ENCODE data around the gene TMEM30A.

TMEM30A gene

DNA sequence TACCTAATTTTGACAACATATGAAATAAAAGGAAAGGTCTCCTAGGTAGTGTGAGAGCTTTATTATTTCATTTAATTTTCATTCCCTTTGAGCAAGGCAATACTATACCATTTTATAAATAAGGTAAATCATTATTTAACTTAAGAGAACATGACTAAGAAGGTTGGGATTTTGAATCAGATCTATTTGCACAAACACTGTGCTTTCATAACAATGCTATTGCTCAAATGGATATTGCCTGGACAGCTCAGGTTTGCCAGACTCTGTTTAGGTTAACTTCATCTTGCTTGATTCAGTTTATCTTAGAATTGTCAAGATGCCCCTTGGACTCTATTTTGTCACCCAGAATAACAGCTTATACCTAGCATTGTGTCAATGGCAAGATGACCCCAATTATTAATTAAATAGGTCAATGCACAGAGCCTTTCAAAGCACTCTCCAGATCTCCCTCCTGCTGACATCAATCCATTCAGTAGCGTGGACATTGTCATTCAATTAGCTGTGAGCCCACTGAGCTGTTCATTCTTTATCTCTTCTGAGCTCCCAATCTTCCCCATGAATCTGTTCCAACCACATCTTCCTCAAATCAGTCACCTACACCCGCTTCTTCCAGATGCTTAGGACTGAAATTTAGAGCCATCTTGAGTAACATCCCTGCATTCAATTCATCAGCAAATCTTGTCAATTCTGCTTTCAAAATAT is 42.1 kb upstream of the TMEM30A start:
- Histone ChIP-seq H3K27ac (ENCODE audit: low read depth, low read length) (no peak overlapping the region), H4K5ac (ENCODE audit: low read length) (no peak overlapping the region), H3K56ac (ENCODE audit: low read length) (no peak overlapping the region), H3K4me2 (ENCODE audit: low read length) (no peak overlapping the region), H2BK5ac (ENCODE audit: low read length) (no peak overlapping the region), H3K36me3 (ENCODE audit: control insufficient read depth, insufficient read depth, low read length) (no peaks in the 10 kb centered on the region), H2BK15ac (replicated peaks; ENCODE audit: low read depth) (no peak overlapping the region), H3K9ac (ENCODE audit: low read length) (no peak overlapping the region), H4K8ac (ENCODE audit: low read depth, low read length) (no peak overlapping the region), H3K79me2 (ENCODE audit: control insufficient read depth, insufficient read depth, low read length) (no peaks in the 10 kb centered on the region), H3K23ac (ENCODE audit: low read length) (no peak overlapping the region), H3K4me1 (ENCODE audit: control insufficient read depth, low read depth, low read length) (no peaks in the 10 kb centered on the region), H3K79me1 (ENCODE audit: low read length) (no peaks in the 10 kb centered on the region), H2BK120ac (ENCODE audit: low read depth, low read length) (no peak overlapping the region), H3K4me3 (ENCODE audit: low read length) (no peak overlapping the region), H3K27me3 (ENCODE audit: insufficient read depth, low read length, poor library complexity) (no peaks in the 10 kb centered on the region), H2AK5ac (ENCODE audit: low read length) (no peak overlapping the region), H3K4ac (ENCODE audit: low read depth, low read length) (no peak overlapping the region), H3K18ac (ENCODE audit: low read length) (no peak overlapping the region)
- no peak for DNase-seq
- WGBS (ENCODE audit: extremely low coverage, insufficient coverage, low lambda C conversion rate): no CpG with 5 or more reads among the region's 2 CpGs

- Histone ChIP-seq H3K4me3 (ENCODE audit: low read length) (no peak overlapping the region), H3K4ac (ENCODE audit: low read depth, low read length) (no peak overlapping the region), H2BK5ac (ENCODE audit: low read length) (no peak overlapping the region), H3K36me3 (ENCODE audit: control insufficient read depth, insufficient read depth, low read length) (no peaks in the 10 kb centered on the region), H2BK120ac (ENCODE audit: low read depth, low read length) (no peak overlapping the region), H2AK5ac (ENCODE audit: low read length) (no peak overlapping the region), H3K79me2 (ENCODE audit: control insufficient read depth, insufficient read depth, low read length) (no peaks in the 10 kb centered on the region), H3K4me1 (ENCODE audit: control insufficient read depth, low read depth, low read length) (peaks cover 4% of the 10 kb centered on the region), H3K27me3 (ENCODE audit: insufficient read depth, low read length, poor library complexity) (no peaks in the 10 kb centered on the region), H3K18ac (ENCODE audit: low read length) (no peak overlapping the region), H2BK15ac (replicated peaks; ENCODE audit: low read depth) (no peak overlapping the region), H3K56ac (ENCODE audit: low read length) (no peak overlapping the region), H3K79me1 (ENCODE audit: low read length) (no peaks in the 10 kb centered on the region), H3K9ac (ENCODE audit: low read length) (no peak overlapping the region), H3K23ac (ENCODE audit: low read length) (no peak overlapping the region), H3K27ac (ENCODE audit: low read depth, low read length) (no peak overlapping the region), H4K5ac (ENCODE audit: low read length) (no peak overlapping the region), H4K8ac (ENCODE audit: low read depth, low read length) (no peak overlapping the region), H3K4me2 (ENCODE audit: low read length) (no peak overlapping the region)
- WGBS (ENCODE audit: extremely low coverage, insufficient coverage, low lambda C conversion rate): no CpG with 5 or more reads among the region's 2 CpGs
- no peak for DNase-seq
These were observed 34.3 kb upstream of the TMEM30A start for GRCh38 chr6:75318900-75319299.

GRCh38 chr6:75317503-75318206 is 33.1 kb upstream of the TMEM30A start:
- Histone ChIP-seq H3K79me1 (ENCODE audit: low read length) (no peaks in the 10 kb centered on the region), H4K5ac (ENCODE audit: low read length) (no peak overlapping the region), H3K9ac (ENCODE audit: low read length) (no peak overlapping the region), H4K8ac (ENCODE audit: low read depth, low read length) (no peak overlapping the region), H3K4me3 (ENCODE audit: low read length) (no peak overlapping the region), H3K36me3 (ENCODE audit: control insufficient read depth, insufficient read depth, low read length) (no peaks in the 10 kb centered on the region), H2AK5ac (ENCODE audit: low read length) (no peak overlapping the region), H3K4me2 (ENCODE audit: low read length) (no peak overlapping the region), H2BK120ac (ENCODE audit: low read depth, low read length) (peak overlapping the region; percentile 93), H3K27ac (ENCODE audit: low read depth, low read length) (peak overlapping the region; percentile 34), H3K56ac (ENCODE audit: low read length) (peak overlapping the region; percentile 28), H2BK15ac (replicated peaks; ENCODE audit: low read depth) (no peak overlapping the region), H3K79me2 (ENCODE audit: control insufficient read depth, insufficient read depth, low read length) (no peaks in the 10 kb centered on the region), H3K18ac (ENCODE audit: low read length) (peak overlapping the region; percentile 53), H3K27me3 (ENCODE audit: insufficient read depth, low read length, poor library complexity) (no peaks in the 10 kb centered on the region), H3K4ac (ENCODE audit: low read depth, low read length) (no peak overlapping the region), H2BK5ac (ENCODE audit: low read length) (peak overlapping the region; percentile 6), H3K23ac (ENCODE audit: low read length) (no peak overlapping the region), H3K4me1 (ENCODE audit: control insufficient read depth, low read depth, low read length) (peaks cover 4% of the 10 kb centered on the region)
- no CpG with 5 or more reads among the region's 4 CpGs for WGBS (ENCODE audit: extremely low coverage, insufficient coverage, low lambda C conversion rate)
- peak; percentile 81 for DNase-seq

DNA sequence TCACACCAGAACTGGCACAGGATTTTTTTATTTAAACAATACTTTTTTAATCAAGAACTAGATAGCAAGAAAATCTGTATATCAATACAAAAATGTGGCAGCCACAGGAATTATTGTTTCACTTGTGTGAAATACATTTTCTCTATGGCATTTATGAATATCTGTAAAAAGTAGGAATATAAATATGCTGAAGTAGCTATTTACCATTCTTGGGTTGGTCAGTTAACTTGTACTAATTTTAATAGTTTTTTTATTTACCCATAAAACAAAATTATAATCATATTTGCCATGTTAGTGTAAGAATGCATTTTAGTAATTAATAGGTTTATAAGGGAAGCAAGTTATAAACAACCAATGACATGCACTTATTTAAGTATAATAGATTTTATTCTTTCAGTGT is 31.4 kb upstream of the TMEM30A start:
- Histone ChIP-seq H3K9ac (ENCODE audit: low read length) (no peak overlapping the region), H3K56ac (ENCODE audit: low read length) (no peak overlapping the region), H3K23ac (ENCODE audit: low read length) (no peak overlapping the region), H2BK5ac (ENCODE audit: low read length) (no peak overlapping the region), H4K8ac (ENCODE audit: low read depth, low read length) (no peak overlapping the region), H3K27ac (ENCODE audit: low read depth, low read length) (no peak overlapping the region), H3K4ac (ENCODE audit: low read depth, low read length) (no peak overlapping the region), H3K18ac (ENCODE audit: low read length) (no peak overlapping the region), H3K27me3 (ENCODE audit: insufficient read depth, low read length, poor library complexity) (no peaks in the 10 kb centered on the region), H3K4me1 (ENCODE audit: control insufficient read depth, low read depth, low read length) (peaks cover 4% of the 10 kb centered on the region), H3K79me2 (ENCODE audit: control insufficient read depth, insufficient read depth, low read length) (no peaks in the 10 kb centered on the region), H2BK120ac (ENCODE audit: low read depth, low read length) (no peak overlapping the region), H3K79me1 (ENCODE audit: low read length) (no peaks in the 10 kb centered on the region), H3K36me3 (ENCODE audit: control insufficient read depth, insufficient read depth, low read length) (no peaks in the 10 kb centered on the region), H3K4me2 (ENCODE audit: low read length) (no peak overlapping the region), H3K4me3 (ENCODE audit: low read length) (no peak overlapping the region), H4K5ac (ENCODE audit: low read length) (no peak overlapping the region), H2AK5ac (ENCODE audit: low read length) (no peak overlapping the region), H2BK15ac (replicated peaks; ENCODE audit: low read depth) (no peak overlapping the region)
- DNase-seq: no peak

DNA sequence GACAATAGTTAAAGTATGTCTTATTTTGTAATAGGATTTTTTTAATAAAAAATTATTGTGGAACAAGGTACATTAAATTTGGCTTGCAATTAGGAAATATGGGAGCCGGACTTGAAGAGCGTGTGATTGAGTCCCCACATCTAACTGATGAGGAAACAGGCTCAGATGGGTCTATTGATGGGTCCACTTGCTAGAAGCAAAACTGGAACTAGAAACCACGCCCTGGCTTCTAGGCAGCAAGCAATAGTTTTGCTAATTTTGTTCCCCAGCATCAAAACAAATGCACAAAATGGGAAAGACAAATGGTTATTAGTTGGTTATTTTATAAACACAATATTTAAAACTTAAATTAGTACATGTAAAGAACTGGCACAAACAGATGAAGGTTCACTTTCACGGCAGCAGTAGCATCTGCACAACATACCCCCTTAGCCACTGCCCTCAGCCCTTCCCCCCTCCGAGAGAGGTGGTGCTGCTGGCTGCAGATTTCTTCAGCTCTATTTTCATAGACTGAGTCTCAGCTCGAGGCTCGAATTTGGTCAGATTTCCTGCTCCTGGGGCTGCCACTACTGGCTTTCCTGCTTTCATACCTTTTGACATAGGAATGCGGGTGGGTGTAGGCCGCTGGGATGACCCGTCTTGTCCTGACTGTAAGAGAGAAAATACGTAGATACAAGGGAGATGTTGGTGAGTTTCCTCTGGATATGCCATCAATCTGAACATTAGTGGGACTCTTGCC is 23.8 kb upstream of the TMEM30A start:
- Histone ChIP-seq H3K9ac (ENCODE audit: low read length) (no peak overlapping the region), H3K79me1 (ENCODE audit: low read length) (no peaks in the 10 kb centered on the region), H3K18ac (ENCODE audit: low read length) (peak overlapping the region; percentile 53), H3K36me3 (ENCODE audit: control insufficient read depth, insufficient read depth, low read length) (no peaks in the 10 kb centered on the region), H3K27ac (ENCODE audit: low read depth, low read length) (no peak overlapping the region), H4K5ac (ENCODE audit: low read length) (no peak overlapping the region), H4K8ac (ENCODE audit: low read depth, low read length) (no peak overlapping the region), H2BK5ac (ENCODE audit: low read length) (no peak overlapping the region), H2BK120ac (ENCODE audit: low read depth, low read length) (no peak overlapping the region), H3K79me2 (ENCODE audit: control insufficient read depth, insufficient read depth, low read length) (no peaks in the 10 kb centered on the region), H2AK5ac (ENCODE audit: low read length) (no peak overlapping the region), H3K56ac (ENCODE audit: low read length) (peak overlapping the region; percentile 17), H3K23ac (ENCODE audit: low read length) (no peak overlapping the region), H3K4ac (ENCODE audit: low read depth, low read length) (no peak overlapping the region), H3K27me3 (ENCODE audit: insufficient read depth, low read length, poor library complexity) (no peaks in the 10 kb centered on the region), H3K4me3 (ENCODE audit: low read length) (no peak overlapping the region), H3K4me2 (ENCODE audit: low read length) (no peak overlapping the region), H3K4me1 (ENCODE audit: control insufficient read depth, low read depth, low read length) (no peaks in the 10 kb centered on the region), H2BK15ac (replicated peaks; ENCODE audit: low read depth) (peak overlapping the region; percentile 64)
- 100% methylated on average over 1 of the region's 11 CpGs for WGBS (ENCODE audit: extremely low coverage, insufficient coverage, low lambda C conversion rate)
- DNase-seq: peak; percentile 61
